ENCODE data around the gene PLXNA4.

PLXNA4 gene

DNA sequence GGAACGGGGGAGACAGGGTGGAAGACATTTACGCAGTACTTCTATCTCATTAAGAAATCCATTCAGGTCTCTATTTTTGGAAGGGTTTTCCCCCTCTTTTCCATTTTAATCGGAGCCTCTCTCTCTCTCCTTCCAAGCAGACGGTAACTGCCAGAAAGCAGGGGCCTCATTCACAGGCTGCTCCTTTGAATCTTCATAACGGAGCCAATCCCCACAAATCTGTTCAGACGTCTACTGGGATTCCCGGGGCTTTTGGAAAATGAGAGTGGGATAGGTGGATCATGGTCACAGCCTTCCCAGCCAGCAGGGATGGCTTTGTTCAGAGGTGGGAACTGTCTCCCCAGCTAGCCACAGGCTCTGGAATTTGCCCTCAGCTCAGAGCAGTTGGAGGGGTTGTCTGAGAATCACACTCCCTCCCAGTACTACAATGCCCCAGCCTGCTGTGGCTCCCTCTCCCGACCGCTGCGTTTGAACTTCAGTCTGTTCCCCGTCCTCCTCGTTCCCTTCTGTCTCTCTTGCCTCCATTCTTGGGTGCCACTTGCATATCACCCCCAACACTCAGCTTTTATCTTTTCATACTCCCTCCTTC lies 413.6 kb downstream of the PLXNA4 start:
- DNase-seq: no peak

DNA sequence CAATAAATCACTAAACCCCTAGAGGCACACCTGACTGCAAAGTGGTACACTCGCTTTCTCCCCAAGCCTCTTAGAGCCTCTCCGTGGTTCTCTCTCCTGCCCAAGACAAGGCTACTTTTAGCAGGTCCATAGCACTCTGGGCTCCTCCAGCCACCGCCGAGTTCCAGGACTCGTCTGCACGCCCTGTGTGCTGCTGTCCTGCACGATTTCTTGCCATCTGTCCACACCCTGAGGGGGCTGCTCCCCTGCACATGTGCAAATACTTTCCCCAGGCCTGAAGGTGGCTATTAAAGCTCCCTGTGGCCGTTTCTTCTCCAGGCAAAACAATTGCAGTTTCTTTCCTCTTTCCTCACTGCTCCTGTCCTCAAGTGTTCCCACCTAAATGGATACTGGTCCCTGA lies 414.3 kb downstream of the PLXNA4 start:
- DNase-seq: no peak

DNA sequence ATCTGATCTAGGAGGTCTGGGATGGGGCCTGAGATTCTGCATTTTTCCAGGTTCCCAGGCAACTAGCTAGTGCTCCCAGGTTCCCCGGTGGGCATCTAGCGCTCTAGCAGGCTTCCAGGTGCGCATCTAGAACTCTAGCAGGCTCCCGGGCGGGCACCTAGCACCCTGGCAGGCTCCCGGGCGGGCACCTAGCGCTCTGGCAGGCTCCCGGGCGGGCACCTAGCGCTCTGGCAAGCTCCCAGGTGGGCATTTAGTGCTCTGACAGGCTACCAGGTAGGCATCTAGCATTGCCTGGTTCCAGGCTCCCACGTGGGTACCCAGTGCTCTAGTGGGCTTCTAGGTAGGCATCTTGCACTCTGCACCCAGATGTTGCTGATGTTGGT lies 414.7 kb downstream of the PLXNA4 start:
- no peak for DNase-seq

DNA sequence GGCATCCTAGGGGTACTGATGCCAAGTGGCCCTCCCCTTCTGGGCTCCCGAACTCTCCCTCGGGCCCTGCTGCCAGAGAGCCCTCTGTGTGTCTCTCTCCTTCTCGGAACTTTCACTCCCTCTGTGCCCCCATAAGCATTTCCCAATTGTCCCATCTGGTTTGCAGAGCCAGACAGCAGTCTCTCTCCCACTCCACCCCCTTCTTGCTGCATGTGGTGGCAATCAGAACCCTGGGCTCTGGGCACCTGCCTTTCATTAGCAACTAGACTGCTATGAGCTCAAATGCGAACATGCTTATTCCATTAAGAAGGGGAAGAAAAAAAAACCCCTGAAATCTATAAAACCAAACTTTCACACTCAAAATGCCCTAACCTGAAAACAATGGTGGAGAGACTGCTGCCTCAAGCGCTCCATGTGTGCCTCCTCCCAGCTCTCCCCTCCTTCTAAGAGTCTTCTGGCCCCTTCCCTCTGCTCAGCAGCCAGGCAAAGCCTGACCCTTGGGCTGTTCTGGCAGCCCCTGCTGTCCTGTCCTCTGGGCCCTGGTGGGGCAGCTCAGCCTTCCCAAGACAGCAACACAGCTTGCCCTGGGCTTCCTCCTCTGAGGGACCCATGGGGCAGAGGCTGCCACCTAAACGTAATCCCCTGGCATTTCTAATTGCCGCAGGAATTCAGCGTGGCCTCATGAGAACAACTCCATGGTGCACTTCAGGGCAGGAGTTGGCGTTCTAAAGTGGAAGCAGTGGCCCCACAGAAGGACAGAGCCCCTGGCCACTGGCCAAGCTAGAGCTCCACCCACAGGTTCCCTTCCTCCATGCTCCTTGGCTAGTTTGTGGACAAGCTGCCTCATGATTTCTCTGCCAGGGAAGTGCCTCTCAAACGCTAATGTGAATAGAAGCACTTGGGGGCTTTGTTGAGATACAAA lies 415.4 kb downstream of the PLXNA4 start:
- peak; percentile 46 for DNase-seq

DNA sequence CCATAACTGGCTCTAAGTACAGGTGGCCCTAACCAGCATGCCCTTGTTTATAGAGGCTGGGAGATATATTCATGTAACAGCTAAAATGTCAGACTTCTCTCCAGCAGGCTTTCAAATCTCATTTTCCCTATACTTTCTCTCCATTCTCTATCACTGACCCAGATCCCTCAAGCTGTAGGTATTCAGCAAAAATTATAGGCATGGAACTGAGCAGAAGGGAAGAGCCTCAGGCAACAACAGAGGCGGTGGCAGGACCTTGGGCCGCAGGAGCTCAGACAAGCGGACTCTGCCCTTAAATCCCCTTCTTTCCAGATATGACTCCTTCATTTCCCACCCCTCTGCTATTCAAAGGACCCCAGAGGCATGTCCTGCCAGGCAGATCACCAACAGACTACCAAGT lies 417.4 kb downstream of the PLXNA4 start:
- no peak for DNase-seq

DNA sequence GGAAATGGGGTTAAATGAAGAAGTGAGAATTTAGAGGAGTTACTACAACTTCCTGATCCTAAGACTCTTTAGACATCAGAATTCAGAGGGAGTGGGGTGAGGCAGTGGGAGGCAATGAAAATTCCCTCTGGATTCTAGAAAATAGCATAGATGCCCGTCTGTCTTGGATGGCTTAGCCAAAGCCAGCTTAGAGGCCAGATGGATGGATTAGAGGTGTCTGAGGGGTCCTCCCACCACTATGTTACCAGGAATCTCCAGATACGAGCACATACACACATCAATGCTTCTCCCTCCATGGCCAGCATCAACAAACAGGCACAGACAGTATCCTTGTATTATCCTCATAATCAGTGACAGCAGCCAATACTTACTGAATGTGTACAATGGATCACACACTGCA lies 418.1 kb downstream of the PLXNA4 start:
- no peak for DNase-seq

DNA sequence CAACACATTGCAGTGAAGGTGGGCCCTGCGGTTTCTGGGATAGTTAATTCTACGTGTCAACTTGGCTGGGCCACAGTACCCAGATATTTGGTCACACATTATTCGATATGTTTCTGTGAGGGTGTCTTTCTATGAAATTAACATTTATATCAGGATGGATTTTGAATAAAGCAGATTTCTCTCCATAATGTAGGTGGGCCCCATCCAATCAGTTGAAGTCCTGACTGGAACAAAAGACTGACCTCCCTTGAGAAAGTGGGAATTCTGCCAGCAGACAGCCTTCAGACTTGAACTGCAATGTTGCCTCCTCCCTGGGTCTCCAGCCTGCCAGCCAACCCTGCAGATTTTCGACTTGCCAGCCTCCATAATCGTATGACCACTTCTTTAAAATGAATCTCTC lies 420.6 kb downstream of the PLXNA4 start:
- no peak for DNase-seq

DNA sequence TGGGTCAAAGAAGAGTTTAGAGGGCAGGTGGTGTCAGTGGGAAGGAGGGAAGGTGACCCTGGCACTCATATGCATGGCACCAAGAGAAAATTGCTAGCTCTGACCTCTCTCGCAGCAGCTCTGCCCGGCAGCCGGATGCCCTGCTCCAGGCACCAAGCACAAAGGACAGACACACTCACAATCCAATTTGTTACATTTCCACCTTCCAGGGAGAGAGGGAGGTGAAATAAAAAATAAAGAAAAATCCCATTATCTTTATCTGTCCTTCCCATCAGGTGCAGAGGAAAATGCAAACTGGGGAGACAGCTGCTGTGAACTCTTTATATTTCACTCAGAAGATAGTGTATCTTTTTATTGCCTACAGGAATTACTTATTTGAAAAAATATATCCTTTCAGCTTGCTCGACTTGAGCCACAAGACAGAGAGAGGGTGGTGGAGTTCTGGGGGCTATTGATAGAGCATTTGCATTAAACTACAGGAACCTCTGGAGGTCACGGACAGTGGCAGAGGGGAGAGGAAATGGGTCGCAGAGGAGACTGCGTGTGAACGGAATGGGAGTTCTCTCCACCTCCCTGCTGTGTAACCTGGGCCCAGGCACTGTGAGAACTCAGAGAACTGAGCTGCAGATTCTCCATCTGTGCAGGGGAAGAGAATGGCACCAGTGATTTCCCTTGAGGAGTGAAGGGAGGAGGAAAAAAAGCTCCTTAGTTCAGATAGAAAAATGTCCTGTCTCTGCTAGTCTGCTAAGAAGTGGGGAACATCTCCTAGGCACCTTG lies 421.4 kb downstream of the PLXNA4 start:
- DNase-seq: no peak

DNA sequence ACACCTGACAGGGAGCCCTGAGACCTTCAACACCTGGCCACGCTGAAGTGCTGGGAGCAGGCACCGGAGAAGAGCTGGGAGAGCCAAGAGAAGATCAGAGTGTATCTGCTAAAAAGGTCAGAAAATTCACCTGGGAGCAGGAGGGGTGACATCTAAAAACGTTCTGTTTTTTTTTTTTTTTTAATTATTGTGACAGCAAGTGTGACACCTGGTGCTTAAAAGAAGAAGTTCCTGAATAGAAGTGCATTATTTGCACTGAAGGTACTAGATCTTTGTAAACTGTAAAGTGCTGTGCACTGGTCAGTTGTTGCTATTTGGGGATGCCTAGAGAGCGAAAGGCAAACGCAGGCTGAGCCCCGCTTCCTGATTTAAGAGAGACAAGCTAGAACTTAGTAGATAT lies 422.0 kb downstream of the PLXNA4 start:
- DNase-seq: no peak

DNA sequence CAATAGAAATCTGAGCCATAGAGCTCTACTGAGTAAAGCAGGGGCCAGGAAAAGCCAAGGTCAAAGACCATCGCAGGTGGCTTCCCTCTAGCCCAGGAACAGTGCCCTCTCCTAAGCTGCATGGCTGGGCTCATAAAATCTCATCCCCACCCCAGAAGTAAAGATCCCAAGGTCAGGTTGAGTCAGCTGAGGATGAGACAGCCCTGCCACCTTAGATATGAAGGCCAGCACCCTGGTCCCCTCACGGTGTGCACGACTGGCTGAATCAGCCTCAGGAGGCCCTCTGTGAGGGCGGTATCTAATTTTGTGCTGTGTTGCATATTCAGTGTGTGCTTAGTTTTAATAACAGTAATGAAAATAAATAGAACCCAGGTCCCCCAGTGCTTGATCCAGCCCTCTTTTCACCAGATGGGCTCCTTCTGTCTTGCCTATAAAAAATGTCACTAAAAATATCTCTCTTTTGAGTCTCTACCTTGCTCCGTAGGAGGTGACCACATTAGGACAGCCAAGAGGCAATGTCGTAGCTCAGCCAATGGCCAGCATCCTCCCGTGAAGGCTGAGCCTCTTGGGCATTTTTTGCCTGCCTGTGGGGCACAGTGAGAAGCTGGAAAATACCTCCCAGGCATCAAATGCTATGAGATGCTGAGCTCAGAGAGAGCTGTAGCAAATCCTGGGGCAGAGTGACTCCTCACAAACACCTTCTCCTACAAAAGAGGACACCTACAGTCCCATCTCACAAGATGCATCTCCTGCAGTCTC lies 424.0 kb downstream of the PLXNA4 start:
- DNase-seq: no peak

DNA sequence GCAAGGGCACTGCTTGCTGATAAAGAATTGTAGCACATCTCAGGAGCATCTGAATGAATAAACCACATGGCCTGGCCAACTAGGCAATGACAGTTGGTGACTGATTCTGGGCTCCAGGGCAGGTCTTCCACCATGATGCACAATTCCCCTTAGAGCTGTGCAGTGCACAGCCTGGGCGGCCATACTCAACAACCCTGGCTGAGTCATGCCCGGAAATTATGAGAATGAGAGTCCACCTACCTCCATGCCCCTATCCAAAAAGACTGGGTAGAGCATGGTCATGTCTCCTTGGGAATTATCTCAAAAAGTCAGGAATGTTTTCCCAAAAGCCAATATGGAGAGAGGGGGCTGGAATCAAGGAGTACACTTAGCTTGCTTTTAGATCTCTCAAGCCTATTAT lies 425.6 kb downstream of the PLXNA4 start:
- no peak for DNase-seq

DNA sequence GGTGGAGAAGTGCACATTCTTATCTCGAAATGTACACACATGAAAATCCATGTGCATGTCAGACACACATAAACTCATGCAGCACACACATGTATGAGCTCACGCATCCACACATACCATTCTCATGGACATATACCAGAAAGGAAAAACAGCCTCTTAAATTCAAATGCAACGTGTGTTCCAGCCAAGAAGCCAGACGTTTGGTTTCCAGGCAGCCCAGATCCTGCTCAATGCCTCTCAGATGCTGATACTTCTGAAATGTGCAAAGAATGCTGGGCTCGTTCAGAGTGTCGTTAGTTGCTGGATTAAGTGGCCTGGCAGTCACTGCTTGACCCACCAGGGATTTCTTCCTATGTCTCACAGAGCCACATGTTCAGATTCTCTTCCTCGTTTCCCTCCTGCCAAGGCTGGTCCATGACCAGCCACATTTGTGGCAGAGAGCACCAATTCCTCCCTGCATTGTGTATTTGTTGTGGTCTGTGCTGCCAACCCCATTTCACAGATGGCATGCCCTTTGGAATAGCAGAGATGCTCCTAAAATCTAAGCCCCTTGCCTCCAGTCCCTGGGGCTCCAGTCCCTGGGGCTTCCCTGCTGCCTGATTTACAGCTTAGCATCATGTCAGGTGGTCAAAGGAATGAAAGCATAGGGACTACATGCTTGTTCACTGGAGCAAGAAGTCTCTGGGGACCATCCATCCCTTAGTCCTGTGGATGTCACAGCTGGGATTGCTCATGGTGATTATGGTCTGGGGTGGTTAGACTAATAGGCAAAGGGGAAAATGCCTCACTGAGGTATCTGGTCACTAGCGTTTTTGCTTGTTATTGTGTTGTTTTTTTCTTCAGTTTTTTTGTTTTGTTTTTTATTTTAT lies 426.6 kb downstream of the PLXNA4 start:
- DNase-seq: no peak

DNA sequence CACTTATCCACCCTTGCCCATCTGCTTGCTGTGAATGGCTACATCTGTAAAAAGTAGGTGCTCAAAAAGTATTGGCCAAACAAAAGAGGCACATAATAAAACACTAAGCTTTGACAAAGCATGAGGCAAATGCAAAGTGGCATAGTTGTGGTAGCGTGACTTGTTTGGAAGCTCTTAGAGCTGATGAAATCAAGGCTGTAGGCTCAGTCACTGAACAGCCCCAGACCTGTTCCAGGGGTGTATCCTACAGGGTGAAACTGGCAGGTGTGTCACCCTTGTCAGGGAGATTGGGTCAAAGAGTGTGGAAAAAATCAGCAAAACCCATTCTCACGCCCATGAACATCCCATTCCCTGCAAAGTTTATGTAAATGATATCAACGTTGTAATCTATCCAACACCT lies 427.4 kb downstream of the PLXNA4 start:
- no peak for DNase-seq

DNA sequence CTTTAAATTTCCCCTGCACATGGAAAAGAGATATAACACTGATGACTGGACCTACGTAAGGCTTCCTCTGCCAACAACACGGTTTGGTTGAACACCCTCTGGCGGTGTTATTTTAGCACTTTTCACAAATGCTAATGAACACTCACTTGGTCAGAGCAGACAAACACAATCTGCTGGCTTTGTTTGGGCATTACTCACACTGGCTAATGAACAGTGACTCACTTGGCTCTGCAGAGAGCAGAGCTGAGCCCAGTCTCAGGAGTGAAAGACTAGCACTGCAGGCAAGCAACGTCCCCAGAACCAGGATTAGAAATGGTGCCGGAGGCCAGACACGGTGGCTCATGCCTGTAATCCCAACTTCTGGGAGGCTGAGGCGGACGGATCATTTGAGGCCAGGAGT lies 430.8 kb downstream of the PLXNA4 start:
- DNase-seq: peak; percentile 92

DNA sequence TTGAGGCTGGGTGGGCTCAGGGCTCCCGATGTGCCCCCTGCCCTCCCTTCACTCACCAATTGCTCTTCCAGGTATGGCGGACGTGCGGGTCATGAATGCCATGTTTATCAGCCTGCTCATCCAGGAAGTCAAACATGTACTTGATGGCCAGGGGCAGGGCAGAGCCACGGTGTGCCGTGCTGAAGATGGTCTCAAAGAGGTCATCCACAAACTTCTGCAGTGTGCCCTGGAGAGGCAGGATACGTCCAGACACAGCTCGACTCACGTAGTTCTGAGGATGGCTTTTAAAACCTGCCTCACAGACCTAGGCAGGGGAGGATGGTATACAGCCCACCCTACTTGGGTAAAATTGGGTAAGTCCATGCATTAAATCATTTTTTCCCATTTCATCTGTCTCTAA lies 431.2 kb downstream of the PLXNA4 start:
- no peak for DNase-seq

DNA sequence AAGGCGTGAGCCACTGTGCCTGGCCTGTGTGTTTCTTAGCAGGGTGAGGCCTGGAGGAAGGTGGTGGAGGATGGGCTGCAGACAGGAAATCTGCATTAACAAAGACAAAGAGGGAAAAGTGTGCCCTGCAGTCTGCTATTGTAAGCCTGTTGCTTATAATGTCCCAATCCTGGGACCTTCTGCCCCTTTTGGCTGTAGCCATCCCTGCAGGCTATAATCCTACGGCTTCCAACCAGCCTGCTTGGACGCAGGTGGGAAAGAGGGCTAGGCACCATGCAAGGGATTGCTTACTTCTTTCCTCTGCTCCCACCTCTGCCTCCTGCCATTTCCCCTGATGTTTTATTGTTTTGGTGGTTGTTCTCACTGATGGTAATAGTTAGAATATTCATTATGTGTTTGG lies 434.3 kb downstream of the PLXNA4 start:
- no peak for DNase-seq

DNA sequence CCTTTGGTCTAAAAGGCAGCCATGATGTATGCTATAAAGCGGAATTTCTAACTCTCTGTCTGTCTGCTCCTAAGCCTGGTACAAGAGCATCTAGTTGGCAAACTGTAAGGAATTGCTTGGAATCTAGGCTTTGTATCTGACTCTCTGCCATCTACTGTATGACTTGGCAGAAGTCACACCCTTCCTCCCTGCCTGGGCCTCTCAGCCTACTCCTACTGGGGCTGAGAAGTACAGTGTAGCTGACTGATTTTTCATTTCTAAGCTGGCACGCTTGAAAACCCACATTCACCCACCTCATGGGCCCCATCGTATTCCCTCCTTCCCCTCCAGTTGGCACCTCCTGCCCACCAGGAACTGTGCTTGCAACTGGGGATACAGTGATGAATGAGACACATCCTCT lies 435.2 kb downstream of the PLXNA4 start:
- DNase-seq: peak; percentile 12

DNA sequence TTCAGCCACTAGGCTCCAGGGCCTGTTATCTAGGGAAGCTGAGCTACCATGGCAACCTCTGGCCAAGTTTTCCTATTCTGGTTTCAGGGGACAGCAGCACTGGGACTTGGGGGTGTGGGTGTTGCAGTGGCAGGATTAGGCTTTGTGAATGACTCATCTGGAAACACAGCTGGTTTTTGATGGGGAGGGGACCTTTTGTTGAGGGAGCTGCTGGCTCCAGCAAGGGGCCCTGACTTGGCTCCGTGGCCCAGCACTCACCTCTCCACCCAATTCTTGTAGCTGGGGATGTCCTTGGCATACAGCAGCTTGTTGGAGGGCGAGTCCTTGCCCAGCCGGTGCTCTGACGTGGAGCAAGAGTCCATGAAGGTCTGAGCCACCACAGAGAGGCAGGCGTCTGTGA lies 435.9 kb downstream of the PLXNA4 start:
- DNase-seq: peak; percentile 26

DNA sequence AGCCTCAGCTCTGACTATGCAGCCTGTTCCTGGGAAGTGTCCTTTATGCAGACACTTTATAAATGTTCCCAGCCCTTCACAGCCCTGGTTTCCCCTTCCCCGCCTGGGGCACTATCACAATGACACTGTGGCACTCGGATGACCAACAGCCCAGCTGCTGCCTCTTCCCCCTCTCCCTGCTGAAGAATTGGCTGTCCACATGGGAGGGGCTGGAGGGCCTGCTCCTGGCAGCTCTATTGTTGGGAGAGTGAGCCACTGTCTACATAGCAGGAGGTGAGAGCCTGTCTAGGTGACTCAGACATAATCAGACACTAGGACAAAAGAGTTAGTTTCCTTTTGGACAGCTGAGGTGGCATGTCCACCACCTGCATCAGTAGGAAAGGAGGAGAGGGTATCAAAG lies 437.5 kb downstream of the PLXNA4 start:
- peak; percentile 13 for DNase-seq

DNA sequence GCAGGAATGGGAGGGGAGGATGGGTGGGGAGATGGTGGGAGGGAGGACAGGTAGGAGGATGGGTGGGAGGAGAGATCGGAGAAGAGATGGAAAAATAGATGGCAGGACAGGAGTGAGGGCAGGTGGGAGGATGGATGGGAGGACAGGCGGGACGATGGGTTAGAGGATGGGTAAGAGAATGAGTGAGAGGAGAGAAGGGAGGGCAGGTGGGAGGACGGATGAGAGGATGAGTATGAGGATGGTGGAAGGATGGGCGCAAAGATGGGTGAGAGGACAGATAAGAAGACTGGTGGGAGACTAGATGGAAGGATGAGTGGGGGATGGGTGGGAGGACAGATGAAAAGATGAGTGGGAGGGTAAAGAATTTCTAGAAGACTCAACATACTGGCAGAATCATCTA lies 438.6 kb downstream of the PLXNA4 start:
- DNase-seq: no peak

DNA sequence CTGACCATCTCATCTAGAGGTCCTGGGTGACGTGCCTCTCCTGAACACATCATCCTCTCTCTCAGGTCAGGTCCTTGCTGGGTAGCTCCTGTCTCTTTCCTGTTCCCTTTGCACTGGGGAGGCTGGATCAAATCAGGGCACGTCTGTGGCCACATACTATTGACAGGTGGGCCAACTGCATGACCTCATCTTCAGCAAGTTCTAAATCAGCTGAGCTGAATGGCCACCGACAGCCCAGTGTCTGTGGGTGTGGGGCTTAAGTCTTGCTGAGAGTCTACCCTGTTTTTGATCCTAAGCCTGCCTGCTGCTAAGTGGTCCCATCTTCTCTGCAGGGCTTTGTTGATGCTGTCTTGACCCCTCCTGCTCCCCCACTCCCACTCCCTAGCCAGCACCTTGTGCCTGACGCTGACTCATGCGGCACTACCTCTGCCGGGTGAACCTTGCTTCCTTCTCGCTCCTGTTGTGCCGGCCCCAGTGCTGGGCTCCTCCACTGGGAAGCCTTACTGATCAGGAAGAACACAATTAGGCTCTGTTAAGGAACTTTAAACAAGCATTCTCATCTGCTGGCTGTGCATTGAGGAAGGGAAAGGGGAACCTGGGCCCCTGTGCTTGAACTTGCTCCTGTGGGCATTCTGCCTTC lies 440.4 kb downstream of the PLXNA4 start:
- no peak for DNase-seq
